Middle frontal gyrus (tissue), 1 donor: ENCODE measurements around the gene UGT1A7.

ENCODE experiments used
- DNase-seq: peaks from one replicate; pipeline ENCODE4 v3.0.0-alpha.2; 2015; ENCODE audit warnings: low spot score; ENCODE audit errors: extremely low spot score

Gene UGT1A7

GRCh38 chr2:233760043-233760442 is 78.3 kb downstream of the UGT1A7 start, which contains the start of gene UGT1A1:
UGT1A1 (plus strand) TSS chr2:233760270; CDS start chr2:233760288, 18 bp downstream.
- no peak for DNase-seq

DNA sequence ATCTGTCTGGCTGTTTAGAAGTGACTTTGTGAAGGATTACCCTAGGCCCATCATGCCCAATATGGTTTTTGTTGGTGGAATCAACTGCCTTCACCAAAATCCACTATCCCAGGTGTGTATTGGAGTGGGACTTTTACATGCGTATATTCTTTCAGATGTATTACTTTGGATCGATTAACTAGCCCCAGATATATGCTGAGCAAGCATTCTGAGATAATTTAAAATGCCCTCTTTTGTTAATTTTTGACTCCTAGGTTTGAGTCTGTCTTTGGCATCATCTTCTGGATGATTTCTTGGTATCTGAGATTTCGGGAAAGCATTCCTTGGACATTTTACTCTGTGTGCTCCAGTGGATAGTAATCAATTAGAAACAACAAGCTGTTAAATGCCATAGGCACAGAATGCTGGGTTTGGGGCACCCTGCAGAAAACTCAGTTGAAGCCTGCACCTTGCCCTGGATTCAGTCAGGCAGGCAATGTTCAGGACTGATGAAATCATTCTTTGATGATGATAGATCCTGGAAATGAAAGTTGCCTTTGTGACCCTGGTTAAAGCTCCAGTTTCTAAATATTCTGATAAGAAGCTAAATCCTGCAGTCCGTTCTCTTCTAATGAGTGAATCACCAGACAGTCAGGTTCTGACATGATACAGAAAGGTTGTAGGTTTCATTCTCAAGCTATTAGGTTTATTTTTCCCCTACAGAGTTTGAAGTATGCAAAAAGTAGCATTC is 79.5 kb downstream of the UGT1A7 start:
- no peak for DNase-seq

- no peak for DNase-seq
Measured at GRCh38 chr2:233764264-233764663, 82.6 kb downstream of the UGT1A7 start.

DNA sequence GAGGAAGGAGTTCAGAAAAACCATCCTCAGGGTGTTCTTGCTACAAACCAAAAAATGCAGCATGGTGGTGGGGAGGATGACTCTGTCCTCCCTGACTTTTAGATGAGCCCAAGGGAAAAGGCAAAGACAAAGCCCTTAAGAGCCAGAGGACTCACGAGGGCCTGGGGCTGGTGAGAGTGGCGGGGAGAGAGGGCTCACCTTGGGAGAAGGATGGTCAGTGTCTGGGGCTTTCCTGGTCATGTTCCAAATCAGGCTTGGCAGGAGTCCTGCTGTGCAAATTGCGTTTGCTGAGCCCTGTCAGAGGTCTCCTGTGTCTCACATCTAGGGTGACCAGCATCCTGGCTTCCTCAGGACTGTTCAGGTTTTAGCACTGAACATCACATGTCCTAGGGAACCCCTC is 83.1 kb downstream of the UGT1A7 start:
- no peak for DNase-seq

DNA sequence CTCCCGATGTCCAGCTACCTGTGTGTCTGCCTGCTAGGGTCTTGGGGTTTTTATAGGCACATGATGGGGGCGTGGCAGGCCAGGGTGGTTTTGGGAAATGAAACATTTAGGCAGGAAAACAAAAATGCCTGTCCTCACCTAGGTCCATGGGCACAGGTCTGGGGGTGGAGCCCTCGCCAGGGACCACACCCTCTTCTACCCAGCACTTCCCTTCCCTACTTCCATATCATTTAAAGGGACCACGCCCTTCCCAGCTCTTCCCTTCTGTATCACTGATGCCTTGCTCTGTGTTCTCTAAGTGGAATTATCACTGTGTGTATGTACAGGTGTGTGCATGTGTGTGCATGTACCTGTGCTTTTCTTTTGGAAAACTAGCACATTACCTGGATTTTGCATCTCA is 84.7 kb downstream of the UGT1A7 start:
- DNase-seq = no peak

DNA sequence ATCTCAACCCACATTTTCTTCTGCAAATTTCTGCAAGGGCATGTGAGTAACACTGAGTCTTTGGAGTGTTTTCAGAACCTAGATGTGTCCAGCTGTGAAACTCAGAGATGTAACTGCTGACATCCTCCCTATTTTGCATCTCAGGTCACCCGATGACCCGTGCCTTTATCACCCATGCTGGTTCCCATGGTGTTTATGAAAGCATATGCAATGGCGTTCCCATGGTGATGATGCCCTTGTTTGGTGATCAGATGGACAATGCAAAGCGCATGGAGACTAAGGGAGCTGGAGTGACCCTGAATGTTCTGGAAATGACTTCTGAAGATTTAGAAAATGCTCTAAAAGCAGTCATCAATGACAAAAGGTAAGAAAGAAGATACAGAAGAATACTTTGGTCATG is 86.4 kb downstream of the UGT1A7 start:
- DNase-seq = no peak

GRCh38 chr2:233769260-233769659 is 87.6 kb downstream of the UGT1A7 start:
- no peak for DNase-seq

- no peak for DNase-seq
Measured at GRCh38 chr2:233772153-233772552, 90.5 kb downstream of the UGT1A7 start.

GRCh38 chr2:233772583-233772982 is 90.9 kb downstream of the UGT1A7 start:
- DNase-seq = no peak

GRCh38 chr2:233773854-233774253 is 92.2 kb downstream of the UGT1A7 start:
- no peak for DNase-seq

DNA sequence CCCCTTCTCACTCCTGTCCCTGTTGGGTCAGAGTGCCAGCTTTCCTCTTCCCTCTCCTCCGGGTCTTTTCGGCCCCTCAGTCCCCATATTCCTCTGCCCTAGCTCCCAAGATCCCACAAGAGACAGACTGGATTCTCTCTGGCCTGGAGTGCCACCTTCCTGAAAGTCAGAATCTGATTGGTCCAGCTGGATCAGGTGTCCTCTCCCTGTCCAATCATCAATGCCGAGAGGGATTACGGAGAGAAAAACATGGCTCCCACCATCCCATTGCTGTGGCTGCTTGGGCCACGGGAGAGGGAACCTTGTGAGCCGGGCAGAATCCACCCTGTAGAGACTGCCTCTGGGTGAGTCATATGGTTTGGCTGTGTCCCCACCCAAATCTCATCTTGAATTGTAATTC is 93.7 kb downstream of the UGT1A7 start:
- no peak for DNase-seq

GRCh38 chr2:233778030-233778429 is 96.3 kb downstream of the UGT1A7 start, which contains the start of gene MROH2A:
MROH2A (plus strand) TSS chr2:233778330; CDS start chr2:233779359, 1,029 bp downstream.
- DNase-seq = no peak

- no peak for DNase-seq
Measured at GRCh38 chr2:233779722-233780121, 98.0 kb downstream of the UGT1A7 start.

DNA sequence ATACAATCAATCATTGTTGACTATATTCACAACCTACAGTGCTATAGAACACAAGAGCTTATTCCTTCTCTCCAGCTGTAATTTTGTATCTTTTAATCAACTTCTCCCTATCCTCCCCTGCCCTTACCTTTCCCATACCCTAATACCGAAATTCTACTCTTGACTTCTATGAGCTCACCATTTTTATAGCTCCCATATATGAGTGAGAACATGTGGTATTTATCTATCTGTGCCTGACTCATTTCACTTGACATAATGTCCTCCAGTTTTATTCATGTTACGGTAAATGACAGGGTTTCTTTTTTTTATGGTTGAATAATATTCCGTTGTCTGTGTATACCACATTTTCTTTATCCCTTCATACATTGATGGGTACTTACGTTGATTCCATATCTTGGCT is 99.1 kb downstream of the UGT1A7 start:
- DNase-seq = no peak

GRCh38 chr2:233789554-233789953 is 107.9 kb downstream of the UGT1A7 start:
- DNase-seq = no peak

DNA sequence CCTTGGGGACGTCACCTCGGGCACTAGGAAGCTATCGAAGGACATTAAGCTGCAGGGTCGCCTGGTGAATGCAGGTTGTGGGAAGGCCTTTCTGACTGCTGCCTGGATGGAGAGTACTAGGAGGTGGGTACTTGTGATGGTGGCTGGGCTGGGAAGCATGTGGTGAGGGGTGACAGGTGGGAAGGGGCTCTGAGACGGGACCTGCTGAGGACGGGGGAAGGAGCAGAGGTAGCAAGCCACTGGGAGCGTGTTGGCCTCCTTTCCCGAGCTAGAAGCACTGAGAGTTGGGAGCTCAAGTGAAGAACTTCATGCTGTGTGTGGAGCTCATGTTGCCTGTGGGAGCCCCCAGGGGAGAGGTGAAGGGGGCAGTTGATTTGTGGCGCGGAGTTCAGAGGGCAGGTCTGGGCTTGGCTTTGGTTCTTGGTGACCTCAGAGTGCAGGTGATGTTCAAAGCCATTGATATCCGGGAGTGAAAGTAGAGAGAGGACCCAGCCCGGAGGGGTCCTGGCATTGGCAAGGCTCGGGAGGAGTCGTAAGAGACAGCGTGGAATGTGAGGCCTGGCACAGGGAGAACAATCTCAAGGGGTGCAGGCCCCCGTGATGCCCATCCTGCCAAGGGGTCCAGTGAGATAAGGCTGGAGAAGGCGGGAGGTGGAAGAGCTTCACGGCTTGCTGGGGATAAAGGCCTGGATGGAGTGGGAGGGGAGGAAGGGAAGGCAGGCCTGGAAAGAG is 109.6 kb downstream of the UGT1A7 start:
- DNase-seq = no peak

DNA sequence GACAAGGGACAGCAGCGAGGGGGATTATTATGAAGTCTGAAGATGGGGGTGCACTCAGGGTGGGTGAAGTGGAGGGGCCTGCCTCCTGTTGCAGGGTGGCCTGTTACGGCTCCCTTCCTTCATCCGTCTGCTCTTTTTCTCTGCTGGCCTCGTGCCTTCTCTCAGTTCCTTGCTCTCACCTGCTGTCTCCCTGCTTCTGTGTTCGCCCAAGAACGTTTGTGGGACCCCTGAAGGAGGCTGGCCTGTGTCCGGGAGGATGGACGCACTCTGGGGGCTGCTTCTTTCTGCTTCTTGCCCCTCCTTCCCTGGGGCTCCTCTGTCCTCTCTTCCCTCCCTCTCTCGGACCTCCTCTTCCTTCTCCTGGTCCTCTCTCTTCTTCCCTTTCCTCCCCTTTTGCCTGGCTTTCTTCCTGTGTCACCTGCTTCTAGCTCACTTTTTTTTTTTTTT is 110.2 kb downstream of the UGT1A7 start:
- no peak for DNase-seq

GRCh38 chr2:233792720-233793119 is 111.0 kb downstream of the UGT1A7 start:
- DNase-seq = no peak

GRCh38 chr2:233793465-233794127 is 111.9 kb downstream of the UGT1A7 start:
- DNase-seq = no peak

GRCh38 chr2:233794128-233794658 is 112.5 kb downstream of the UGT1A7 start:
- no peak for DNase-seq

- no peak for DNase-seq
Measured at GRCh38 chr2:233795735-233796171, 114.1 kb downstream of the UGT1A7 start.

- no peak for DNase-seq
Measured at GRCh38 chr2:233796254-233796653, 114.6 kb downstream of the UGT1A7 start.
